Peyer's patch (tissue), 4 donors: Measurements from ENCODE around the gene SSX5. TPM values are rescaled to one million over a fixed set of nuclear protein-coding genes. Genes with fewer than 3 reads are reported as not detected.
"Not testable (repeated sequence)": the region's sequence is repeated elsewhere in the genome, so short reads cannot be mapped to it uniquely, and the experiment has no call there.

ENCODE experiments used
- DNase-seq, 3 donors: peaks; one replicate each; pipeline ENCODE4 v3.0.0-alpha.2; 2017 to 2019
- H3K27ac ChIP-seq, 4 donors: fragments of 200-600 bp; sonication (generic); one replicate each; pipeline ENCODE4 v1.5.1; 2016 to 2019
- H3K27me3 ChIP-seq, 2 donors: fragments of 200-600 bp; sonication (generic); one replicate each; pipeline ENCODE4 v1.5.1; 2019
- H3K36me3 ChIP-seq, 3 donors: fragments of 200-600 bp; sonication (generic); one replicate each; pipeline ENCODE4 v1.5.1; 2016 to 2019
- H3K4me1 ChIP-seq, 4 donors: fragments of 200-600 bp; sonication (generic); one replicate each; pipeline ENCODE4 v1.5.1; 2016 to 2019
- H3K4me3 ChIP-seq, 4 donors: fragments of 200-600 bp; sonication (generic); 1 replicate in 3 of 4; 2 replicates in 1 of 4; pipeline ENCODE4 v1.5.1; 2016 to 2019; ENCODE audit warnings: mild to moderate bottlenecking in 1 of 4
- H3K9me3 ChIP-seq, 4 donors: fragments of 200-600 bp; sonication (generic); one replicate each; pipeline ENCODE4 v1.5.1; 2016 to 2019; ENCODE audit warnings: mild to moderate bottlenecking in 1 of 4
- POLR2A ChIP-seq, 2 donors: fragments of 450-650 bp; IDR thresholded peaks; one replicate each; pipeline ENCODE4 v1.5.1; 2017; ENCODE audit warnings: antibody characterized with exemption in 2 of 2, mild to moderate bottlenecking in 2 of 2, moderate library complexity in 2 of 2
- total RNA-seq, 4 donors: library from RNA; depleted of rRNA; stranded (reverse); fragments of >200 nt; gene quantifications; one replicate each; pipeline ENCODE4 v1.1.0, GENCODE V29; 2016
- TF ChIP-seq, protein P1 (sequence below), 6 experiments: fragments of 450-650 bp in 4 of 6; fragments of 200-600 bp in 2 of 6; sonication (generic) in 1 of 6; IDR thresholded peaks; one replicate each; pipeline ENCODE4 v1.5.1; 2017 to 2019; ENCODE audit warnings: antibody characterized with exemption in 6 of 6, mild to moderate bottlenecking in 3 of 6, moderate library complexity in 1 of 6

SSX5 gene, protein sequence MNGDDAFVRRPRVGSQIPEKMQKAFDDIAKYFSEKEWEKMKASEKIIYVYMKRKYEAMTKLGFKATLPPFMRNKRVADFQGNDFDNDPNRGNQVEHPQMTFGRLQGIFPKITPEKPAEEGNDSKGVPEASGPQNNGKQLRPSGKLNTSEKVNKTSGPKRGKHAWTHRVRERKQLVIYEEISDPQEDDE
- not detected for total RNA-seq

DNA sequence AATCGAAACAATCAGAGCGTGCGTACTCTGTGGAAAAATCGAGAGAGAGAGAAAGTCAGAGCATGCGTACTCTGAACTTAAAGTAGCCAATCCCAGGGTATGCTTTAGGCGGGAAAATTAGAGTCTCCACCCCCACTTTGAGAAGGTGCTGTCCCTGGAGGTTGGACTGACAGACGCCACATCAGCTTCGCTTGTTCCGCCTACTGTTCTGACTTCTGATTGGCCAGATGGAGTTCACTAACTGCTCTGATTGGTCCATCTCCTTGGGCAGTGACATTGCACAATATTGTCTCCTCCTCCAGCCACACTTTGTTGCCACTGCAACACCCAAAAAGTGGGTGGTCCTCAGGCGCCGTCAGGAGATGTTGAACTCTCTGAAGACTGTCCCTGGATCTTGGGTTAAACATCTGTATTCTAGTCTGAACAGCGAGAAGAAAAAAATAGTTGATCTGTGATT, at the start of gene SSX5:
SSX5 (minus strand) TSS at position 51 of the 457 bp plus-strand sequence. CDS start 1,437 bp downstream, outside the sequence.
- Histone ChIP-seq H3K27me3 (no peaks in the 10 kb centered on the region), H3K27ac (no peak within 1 kb of the TSS), H3K4me3 (no peak within 1 kb of the TSS), H3K36me3 (no peaks in the 10 kb centered on the region), H3K9me3 (no peaks in the 10 kb centered on the region), H3K4me1 (no peaks in the 10 kb centered on the region)
- no peak for DNase-seq
- TF ChIP-seq POLR2A (IDR thresholded peaks at IDR 0.05) = no peak
- TF ChIP-seq, protein P1, sequence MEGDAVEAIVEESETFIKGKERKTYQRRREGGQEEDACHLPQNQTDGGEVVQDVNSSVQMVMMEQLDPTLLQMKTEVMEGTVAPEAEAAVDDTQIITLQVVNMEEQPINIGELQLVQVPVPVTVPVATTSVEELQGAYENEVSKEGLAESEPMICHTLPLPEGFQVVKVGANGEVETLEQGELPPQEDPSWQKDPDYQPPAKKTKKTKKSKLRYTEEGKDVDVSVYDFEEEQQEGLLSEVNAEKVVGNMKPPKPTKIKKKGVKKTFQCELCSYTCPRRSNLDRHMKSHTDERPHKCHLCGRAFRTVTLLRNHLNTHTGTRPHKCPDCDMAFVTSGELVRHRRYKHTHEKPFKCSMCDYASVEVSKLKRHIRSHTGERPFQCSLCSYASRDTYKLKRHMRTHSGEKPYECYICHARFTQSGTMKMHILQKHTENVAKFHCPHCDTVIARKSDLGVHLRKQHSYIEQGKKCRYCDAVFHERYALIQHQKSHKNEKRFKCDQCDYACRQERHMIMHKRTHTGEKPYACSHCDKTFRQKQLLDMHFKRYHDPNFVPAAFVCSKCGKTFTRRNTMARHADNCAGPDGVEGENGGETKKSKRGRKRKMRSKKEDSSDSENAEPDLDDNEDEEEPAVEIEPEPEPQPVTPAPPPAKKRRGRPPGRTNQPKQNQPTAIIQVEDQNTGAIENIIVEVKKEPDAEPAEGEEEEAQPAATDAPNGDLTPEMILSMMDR (IDR thresholded peaks at IDR 0.05) = no peak

DNA sequence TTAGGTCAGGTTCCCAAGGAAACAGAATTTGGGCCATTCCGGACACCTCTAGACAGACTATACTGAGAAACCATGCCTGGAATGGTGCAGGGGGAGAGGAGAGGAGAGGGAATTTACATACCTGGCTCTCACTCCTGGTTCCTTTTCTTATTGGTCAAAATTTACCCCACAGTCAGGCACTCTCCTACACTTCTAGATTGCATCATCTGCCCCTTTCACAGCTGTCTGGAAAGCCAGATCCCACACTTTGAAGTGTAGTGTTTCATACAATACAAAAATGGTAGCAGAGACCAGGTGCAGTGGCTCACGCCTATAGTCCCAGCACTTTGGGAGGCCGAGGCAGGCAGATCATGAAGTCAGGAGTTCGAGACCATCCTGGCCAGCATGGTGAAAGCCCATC, 27.6 kb upstream of the SSX5 start:
- H3K27me3 ChIP-seq, H3K4me3 ChIP-seq, H3K27ac ChIP-seq, H3K9me3 ChIP-seq, DNase-seq, H3K4me1 ChIP-seq, H3K36me3 ChIP-seq: not testable (repeated sequence)

DNA sequence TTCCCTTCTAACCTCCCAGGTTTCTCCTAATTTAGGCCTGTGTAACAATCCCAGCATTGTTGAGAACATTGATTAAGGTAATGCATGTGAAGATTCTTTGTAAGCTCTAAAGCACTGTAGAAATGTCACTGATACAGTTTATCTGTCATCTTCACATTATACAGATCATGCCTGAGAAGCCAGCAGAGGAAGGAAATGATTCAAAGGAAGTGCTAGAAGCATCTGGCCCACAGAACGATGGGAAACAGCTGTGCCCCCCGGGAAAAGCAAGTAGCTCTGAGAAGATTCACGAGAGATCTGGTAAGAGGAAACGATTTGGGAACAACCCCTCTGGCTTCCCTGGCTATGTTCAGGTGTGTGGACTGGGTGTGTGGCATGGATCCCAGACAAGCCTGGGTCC, 17.7 kb upstream of the SSX5 start:
- DNase-seq, H3K4me3 ChIP-seq, H3K27me3 ChIP-seq, H3K4me1 ChIP-seq, H3K27ac ChIP-seq, H3K9me3 ChIP-seq, H3K36me3 ChIP-seq: not testable (repeated sequence)

DNA sequence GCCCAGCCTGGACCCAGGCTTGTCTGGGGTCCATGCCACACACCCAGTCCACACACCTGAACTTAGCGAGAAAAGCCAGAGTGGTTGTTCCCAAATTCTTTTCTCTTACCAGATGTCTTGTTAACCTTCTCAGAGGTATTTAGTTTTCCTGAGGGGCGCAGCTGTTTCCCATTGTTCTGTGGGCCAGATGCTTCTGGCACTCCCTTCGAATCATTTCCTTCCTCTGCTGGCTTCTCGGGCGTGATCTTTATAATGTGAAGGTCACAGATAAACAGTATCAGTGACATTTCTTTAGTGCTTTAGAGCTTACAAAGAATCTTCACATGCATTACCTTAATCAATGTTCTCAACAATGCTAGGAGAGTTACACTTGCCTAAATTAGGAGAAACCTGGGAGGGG, 6.6 kb downstream of the SSX5 start:
- not testable (repeated sequence) for H3K27ac ChIP-seq, H3K27me3 ChIP-seq, H3K4me3 ChIP-seq, H3K4me1 ChIP-seq, H3K9me3 ChIP-seq, H3K36me3 ChIP-seq, DNase-seq

DNA sequence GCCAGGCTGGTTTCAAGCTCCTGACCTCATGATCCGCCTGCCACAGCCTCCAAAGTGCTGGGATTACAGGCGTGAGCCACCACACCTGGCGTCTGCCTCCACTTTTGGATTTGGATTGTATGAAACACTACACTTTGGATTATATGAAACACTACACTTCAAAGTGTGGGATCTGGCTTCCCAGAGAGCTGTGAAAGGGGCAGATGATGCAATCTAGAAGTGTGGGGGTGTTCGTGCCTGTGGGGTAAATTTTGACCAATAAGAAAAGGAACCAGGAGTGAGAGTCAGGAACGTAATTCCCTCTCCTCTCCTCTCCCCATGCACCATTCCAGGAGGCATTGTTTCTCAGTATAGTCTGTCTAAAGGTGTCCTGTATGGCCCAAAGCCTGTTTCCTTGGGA, 14.7 kb downstream of the SSX5 start:
- DNase-seq, H3K27ac ChIP-seq, H3K4me3 ChIP-seq, H3K4me1 ChIP-seq, H3K36me3 ChIP-seq, H3K27me3 ChIP-seq, H3K9me3 ChIP-seq: not testable (repeated sequence)

DNA sequence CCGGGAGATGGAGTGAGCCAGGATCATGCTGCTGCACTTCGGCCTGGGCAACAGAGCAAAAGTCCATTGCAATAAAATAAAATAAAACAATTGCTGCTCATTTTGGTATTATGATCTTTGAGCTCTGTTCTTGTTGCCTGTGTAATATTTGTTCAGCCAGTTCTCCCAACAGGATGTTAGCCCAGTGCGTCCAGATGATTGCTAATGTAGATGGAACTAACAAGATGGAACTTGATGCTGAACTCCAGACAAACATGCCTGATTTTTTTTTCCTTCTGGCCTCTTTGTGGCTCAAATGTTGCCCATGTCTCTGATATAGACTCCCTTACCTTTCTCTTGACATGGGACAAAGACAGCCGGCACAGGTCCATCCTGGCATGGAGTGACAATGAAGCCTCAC, 15.8 kb downstream of the SSX5 start:
- TF ChIP-seq, protein P1 (IDR thresholded peaks at IDR 0.05) = no peak
- no peak for TF ChIP-seq POLR2A (IDR thresholded peaks at IDR 0.05)
- DNase-seq = no peak
- Histone ChIP-seq H3K27me3 (no peaks in the 10 kb centered on the region), H3K36me3 (no peaks in the 10 kb centered on the region), H3K4me3 (no peak overlapping the region), H3K9me3 (no peaks in the 10 kb centered on the region), H3K4me1 (no peaks in the 10 kb centered on the region), H3K27ac (no peak overlapping the region)

DNA sequence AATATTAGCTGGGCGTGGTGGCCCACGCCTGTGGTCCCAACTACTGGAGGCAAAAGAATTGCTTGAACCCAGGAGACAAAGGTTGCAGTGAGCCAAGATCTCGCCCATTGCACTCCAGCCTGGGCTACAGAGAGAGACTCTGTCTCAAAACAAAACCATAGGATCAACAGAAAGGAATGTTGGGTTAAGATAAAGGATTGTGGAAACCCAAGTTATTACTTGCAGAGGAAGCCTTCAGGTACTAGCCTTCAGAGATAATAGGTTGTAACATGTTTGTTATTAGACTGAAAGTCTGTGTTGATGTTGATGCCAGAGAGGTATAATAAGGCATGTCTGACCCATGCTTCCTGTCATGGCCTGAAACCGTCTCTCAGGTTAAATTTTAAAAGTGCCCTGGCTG, 16.9 kb downstream of the SSX5 start:
- Histone ChIP-seq H3K4me3 (no peak overlapping the region), H3K9me3 (no peaks in the 10 kb centered on the region), H3K4me1 (no peaks in the 10 kb centered on the region), H3K27ac (no peak overlapping the region), H3K36me3 (no peaks in the 10 kb centered on the region), H3K27me3 (no peaks in the 10 kb centered on the region)
- no peak for DNase-seq
- TF ChIP-seq, protein P1 (IDR thresholded peaks at IDR 0.05) = no peak
- no peak for TF ChIP-seq POLR2A (IDR thresholded peaks at IDR 0.05)

DNA sequence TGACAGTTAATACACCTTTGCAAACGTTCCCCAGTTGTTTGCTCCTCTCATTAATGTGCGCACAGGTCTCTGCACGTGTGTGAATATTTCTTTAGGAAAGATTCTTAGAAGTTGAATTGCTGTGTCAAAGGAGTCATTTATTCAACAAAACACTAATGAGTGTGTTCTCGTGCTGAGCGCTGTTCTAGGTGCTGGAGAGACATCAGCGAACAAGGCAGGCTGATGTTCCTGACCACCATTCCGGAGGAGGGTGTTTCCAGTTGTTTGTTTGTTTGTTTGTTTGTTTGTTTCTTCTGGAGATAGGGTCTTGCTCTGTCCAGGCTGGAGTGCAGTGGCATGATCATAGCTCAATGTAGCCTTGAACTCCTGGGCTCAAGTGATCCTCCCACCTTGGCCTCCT, 30.3 kb downstream of the SSX5 start:
- H3K4me1 ChIP-seq, DNase-seq, H3K4me3 ChIP-seq, H3K36me3 ChIP-seq, H3K27me3 ChIP-seq, H3K9me3 ChIP-seq, H3K27ac ChIP-seq: not testable (repeated sequence)
